Thoracic aorta (tissue), 2 donors: ENCODE results near the gene PITPNC1. TPM values are rescaled to one million over a fixed set of nuclear protein-coding genes. Genes with fewer than 3 reads are reported as not detected.
"Not testable (repeated sequence)": the region's sequence is repeated elsewhere in the genome, so short reads cannot be mapped to it uniquely, and the experiment has no call there.

Source experiments
- ATAC-seq: fragments of 150-250 bp; one replicate; pipeline ENCODE4 v1.8.0; 2017; ENCODE audit warnings: low read depth; ENCODE audit not compliant: insufficient number of reproducible peaks, low FRiP score
- DNase-seq: peaks from one replicate; pipeline ENCODE4 v3.0.0-alpha.2; 2020; ENCODE audit warnings: low spot score
- H3K27ac ChIP-seq, 2 donors: fragments of 200-600 bp; sonication (generic); 1 replicate in 1 of 2; 2 replicates in 1 of 2; pipeline ENCODE4 v1.5.1; 2016; ENCODE audit warnings: mild to moderate bottlenecking in 2 of 2, moderate library complexity in 2 of 2
- H3K27me3 ChIP-seq: fragments of 200-600 bp; sonication (generic); replicated peaks from 2 replicates; pipeline ENCODE4 v1.6.0; 2016; ENCODE audit warnings: mild to moderate bottlenecking; ENCODE audit not compliant: insufficient read depth
- H3K36me3 ChIP-seq: fragments of 200-600 bp; sonication (generic); one replicate; pipeline ENCODE4 v1.5.1; 2016
- H3K4me1 ChIP-seq, 2 donors: fragments of 200-600 bp; sonication (generic); 1 replicate in 1 of 2; 2 replicates in 1 of 2; pipeline versions ENCODE4 v1.5.1 to v1.6.0; 2016; ENCODE audit warnings: low read depth in 2 of 2, mild to moderate bottlenecking in 1 of 2; ENCODE audit not compliant: control insufficient read depth in 1 of 2
- H3K4me3 ChIP-seq: fragments of 200-600 bp; sonication (generic); 2 replicates; pipeline ENCODE4 v1.5.1; 2016; ENCODE audit warnings: mild to moderate bottlenecking
- H3K9me3 ChIP-seq: fragments of 200-600 bp; sonication (generic); 2 replicates; pipeline ENCODE4 v1.5.1; 2016
- CTCF ChIP-seq: fragments of 200-600 bp; sonication (generic); IDR thresholded peaks from one replicate; pipeline ENCODE4 v1.5.1; 2019; ENCODE audit warnings: antibody characterized with exemption
- total RNA-seq, 2 donors: library from RNA; depleted of rRNA; stranded (reverse); fragments of >200 nt; gene quantifications; one replicate each; pipeline versions ENCODE4 v1.1.0 to v1.2.3, GENCODE V29; 2016

PITPNC1 gene
- total RNA-seq, 2 donors from 2014 or later, result 8.4 to 28.8 TPM

GRCh38 chr17:67401106-67401505 is 24.0 kb downstream of the PITPNC1 start:
- H3K27ac ChIP-seq, result no peak overlapping the region
- H3K4me3 ChIP-seq, result no peak overlapping the region

GRCh38 chr17:67401598-67402504 is 24.8 kb downstream of the PITPNC1 start:
- H3K27me3 ChIP-seq, result no peaks in the 10 kb centered on the region
- H3K4me3 ChIP-seq, result no peak overlapping the region
- no peak overlapping the region for H3K27ac ChIP-seq
- no peaks in the 10 kb centered on the region for H3K9me3 ChIP-seq
- no peak for TF ChIP-seq CTCF
- H3K4me1 ChIP-seq, result peaks cover 0 to 4% of the 10 kb centered on the region in 2 donors
- DNase-seq, result no peak
- no peak for ATAC-seq
- no peaks in the 10 kb centered on the region for H3K36me3 ChIP-seq

More at GRCh38 chr17:67401106-67401505, 24.0 kb downstream of the PITPNC1 start:
- TF ChIP-seq CTCF, result no peak
- ATAC-seq (no peak), DNase-seq (no peak)
- Histone ChIP-seq H3K9me3 (no peaks in the 10 kb centered on the region), H3K36me3 (no peaks in the 10 kb centered on the region), H3K27me3 (no peaks in the 10 kb centered on the region), H3K4me1 (peaks cover 0 to 4% of the 10 kb centered on the region in 2 donors)

- ATAC-seq (no peak), DNase-seq (no peak)
- Histone ChIP-seq H3K4me1 (peaks cover 0 to 4% of the 10 kb centered on the region in 2 donors), H3K9me3 (no peaks in the 10 kb centered on the region), H3K27ac (no peak overlapping the region), H3K36me3 (no peaks in the 10 kb centered on the region), H3K27me3 (no peaks in the 10 kb centered on the region), H3K4me3 (no peak overlapping the region)
- no peak for TF ChIP-seq CTCF
Measured at GRCh38 chr17:67403065-67403464, 26.0 kb downstream of the PITPNC1 start.

- ATAC-seq (no peak), DNase-seq (no peak)
- no peaks in the 10 kb centered on the region for H3K9me3 ChIP-seq
- H3K4me3 ChIP-seq, result no peak overlapping the region
- H3K27me3 ChIP-seq, result no peaks in the 10 kb centered on the region
- H3K27ac ChIP-seq, result no peak overlapping the region
- peaks cover 0 to 4% of the 10 kb centered on the region in 2 donors for H3K4me1 ChIP-seq
- no peaks in the 10 kb centered on the region for H3K36me3 ChIP-seq
- no peak for TF ChIP-seq CTCF
Measured at GRCh38 chr17:67403483-67403882, 26.4 kb downstream of the PITPNC1 start.

- not testable (repeated sequence) for H3K4me3 ChIP-seq, ATAC-seq, H3K27me3 ChIP-seq, H3K36me3 ChIP-seq, H3K27ac ChIP-seq, DNase-seq, H3K4me1 ChIP-seq, H3K9me3 ChIP-seq
Measured at GRCh38 chr17:67408455-67408830, 31.4 kb downstream of the PITPNC1 start.
